A673 (cell line): Measurements from ENCODE around the gene TWNK. TPM values are rescaled to one million over a fixed set of nuclear protein-coding genes. Genes with fewer than 3 reads are reported as not detected.

Source experiments
- BruUV-seq: library from RNA; stranded (reverse); fragments of 400-500 nt; replicated peaks from 2 replicates; lab custom pipeline; 2021; lab: Mats Ljungman, UMichigan
- CTCF ChIA-PET: fragments of 300-600 bp; sonication (Branson Sonifier 250); formaldehyde crosslinking; loops from one replicate; lab custom pipeline; 2022; ENCODE audit warnings: antibody characterized with exemption; lab: Charles Lee
- POLR2A ChIA-PET: fragments of 300-600 bp; sonication (Branson Sonifier 250); formaldehyde crosslinking; loops from one replicate; lab custom pipeline; 2022; ENCODE audit warnings: antibody characterized with exemption; ENCODE audit not compliant: low non-redundant PET; lab: Charles Lee
- DNase-seq: peaks from one replicate; pipeline ENCODE4 v3.0.0-alpha.2; 2015; ENCODE audit warnings: low spot score
- H3K27ac ChIP-seq: fragments of 200-600 bp; sonication (generic); 2 replicates; pipeline ENCODE4 v1.5.1; 2016; ENCODE audit warnings: mixed run types, low read depth, mild to moderate bottlenecking, mixed read lengths, antibody characterized with exemption, low read length; ENCODE audit not compliant: poor library complexity, severe bottlenecking
- H3K27me3 ChIP-seq: fragments of 200-600 bp; sonication (generic); replicated peaks from 2 replicates; pipeline ENCODE4 v1.6.1; 2017; ENCODE audit warnings: mixed run types, low read depth, mild to moderate bottlenecking, mixed read lengths, antibody characterized with exemption, low read length; ENCODE audit not compliant: insufficient read depth, poor library complexity
- H3K36me3 ChIP-seq: fragments of 200-600 bp; sonication (generic); 2 replicates; pipeline ENCODE4 v1.6.1; 2016; ENCODE audit warnings: mixed run types, mild to moderate bottlenecking, mixed read lengths, antibody characterized with exemption, low read length; ENCODE audit not compliant: insufficient read depth, poor library complexity, severe bottlenecking
- H3K4me1 ChIP-seq: fragments of 200-600 bp; sonication (generic); 2 replicates; pipeline ENCODE4 v1.6.1; 2017; ENCODE audit warnings: mixed run types, mild to moderate bottlenecking, mixed read lengths, antibody characterized with exemption, low read length; ENCODE audit not compliant: insufficient read depth, poor library complexity, severe bottlenecking
- H3K4me3 ChIP-seq: fragments of 200-600 bp; sonication (generic); 2 replicates; pipeline ENCODE4 v1.5.1; 2016; ENCODE audit warnings: low read depth, mixed run types, mild to moderate bottlenecking, mixed read lengths, low read length; ENCODE audit not compliant: poor library complexity, severe bottlenecking
- H3K9me3 ChIP-seq: fragments of 200-600 bp; sonication (generic); 2 replicates; pipeline ENCODE4 v1.6.1; 2016; ENCODE audit warnings: mixed run types, low read depth, mild to moderate bottlenecking, mixed read lengths, antibody characterized with exemption, low read length; ENCODE audit not compliant: poor library complexity, severe bottlenecking
- EZH2 ChIP-seq: fragments of 200-600 bp; sonication (generic); IDR thresholded peaks from 2 replicates; pipeline ENCODE4 v1.6.1; 2017; ENCODE audit warnings: borderline replicate concordance, low read depth, mild to moderate bottlenecking, mixed read lengths, antibody characterized with exemption, low read length; ENCODE audit not compliant: poor library complexity, severe bottlenecking
- intact Hi-C: fragments of 100-400 bp; cut with micrococcal nuclease; formaldehyde crosslinking; loops from one replicate; pipeline ENCODE4 v1.10.0; 2022; ENCODE audit not compliant: unreplicated experiment
- total RNA-seq: library from RNA; stranded (reverse); gene quantifications from 2 replicates; pipeline ENCODE4 v1.2.3, GENCODE V29; 2021
- TF ChIP-seq, protein P1 (sequence below): fragments of 300-800, 200-600 bp; sonication (generic); conservative IDR thresholded peaks from 2 replicates; pipeline ENCODE4 v1.5.1; 2017; ENCODE audit warnings: low read depth, mild to moderate bottlenecking, antibody characterized with exemption, low read length, moderate library complexity, mixed read lengths

The TWNK gene
- total RNA-seq, 1 experiment from 2014 or later, result 29.5 TPM

DNA sequence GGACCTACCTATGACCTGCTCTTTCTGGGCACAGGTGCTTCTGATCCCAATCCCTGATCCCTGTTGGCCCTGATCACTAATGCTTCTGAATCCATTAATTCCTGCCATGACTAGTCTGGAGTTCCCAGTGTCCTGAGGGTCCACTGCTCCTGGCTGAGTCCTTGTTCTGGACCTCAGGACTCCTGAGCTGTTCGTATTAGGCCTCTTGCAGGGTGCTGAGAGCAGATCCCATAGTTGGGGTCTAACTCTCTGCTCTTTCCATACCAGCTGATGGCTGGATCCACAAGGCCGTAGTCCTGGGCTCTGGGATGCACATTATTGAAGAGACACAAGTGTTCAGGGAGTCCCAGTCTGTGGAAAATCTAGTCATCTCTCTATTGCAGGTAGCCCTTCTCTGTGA lies 7.0 kb upstream of the TWNK start:
- Histone ChIP-seq H3K9me3 (no peaks in the 10 kb centered on the region), H3K36me3 (peaks cover 6% of the 10 kb centered on the region), H3K27ac (no peak overlapping the region), H3K4me3 (no peak overlapping the region), H3K4me1 (no peaks in the 10 kb centered on the region), H3K27me3 (no peaks in the 10 kb centered on the region)
- intact Hi-C loops, result no loop called here
- BruUV-seq, result no TSS peak
- no peak for DNase-seq
- ChIA-PET POLR2A (interaction anchor here (0.5 kb wide), 1 partner anchor 488 kb away, joined by 17 read pairs; no protein-coding TSS in a partner anchor), CTCF (no interaction called here)
- TF ChIP-seq, protein P1, sequence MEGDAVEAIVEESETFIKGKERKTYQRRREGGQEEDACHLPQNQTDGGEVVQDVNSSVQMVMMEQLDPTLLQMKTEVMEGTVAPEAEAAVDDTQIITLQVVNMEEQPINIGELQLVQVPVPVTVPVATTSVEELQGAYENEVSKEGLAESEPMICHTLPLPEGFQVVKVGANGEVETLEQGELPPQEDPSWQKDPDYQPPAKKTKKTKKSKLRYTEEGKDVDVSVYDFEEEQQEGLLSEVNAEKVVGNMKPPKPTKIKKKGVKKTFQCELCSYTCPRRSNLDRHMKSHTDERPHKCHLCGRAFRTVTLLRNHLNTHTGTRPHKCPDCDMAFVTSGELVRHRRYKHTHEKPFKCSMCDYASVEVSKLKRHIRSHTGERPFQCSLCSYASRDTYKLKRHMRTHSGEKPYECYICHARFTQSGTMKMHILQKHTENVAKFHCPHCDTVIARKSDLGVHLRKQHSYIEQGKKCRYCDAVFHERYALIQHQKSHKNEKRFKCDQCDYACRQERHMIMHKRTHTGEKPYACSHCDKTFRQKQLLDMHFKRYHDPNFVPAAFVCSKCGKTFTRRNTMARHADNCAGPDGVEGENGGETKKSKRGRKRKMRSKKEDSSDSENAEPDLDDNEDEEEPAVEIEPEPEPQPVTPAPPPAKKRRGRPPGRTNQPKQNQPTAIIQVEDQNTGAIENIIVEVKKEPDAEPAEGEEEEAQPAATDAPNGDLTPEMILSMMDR, result no peak
- TF ChIP-seq EZH2, result no peak

DNA sequence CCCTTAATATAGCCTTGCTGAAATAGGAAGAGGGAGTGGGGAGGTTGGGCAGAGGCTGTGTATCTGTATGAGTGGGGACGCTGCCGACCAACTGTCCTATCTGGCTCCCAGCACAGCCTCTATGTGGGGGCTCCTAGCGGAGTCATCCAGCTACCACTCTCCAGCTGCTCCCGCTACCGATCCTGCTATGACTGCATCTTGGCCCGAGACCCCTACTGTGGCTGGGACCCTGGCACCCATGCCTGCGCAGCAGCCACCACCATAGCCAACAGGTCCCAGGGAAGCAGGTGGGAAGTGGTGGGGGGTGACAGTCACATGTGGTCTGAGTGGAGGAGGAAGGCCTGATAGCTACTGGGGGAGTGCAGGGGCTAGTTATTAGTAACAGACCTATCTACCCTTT lies 6.6 kb upstream of the TWNK start:
- H3K4me1 ChIP-seq, result no peaks in the 10 kb centered on the region
- no peak overlapping the region for H3K4me3 ChIP-seq
- POLR2A ChIA-PET, result interaction anchor here (0.5 kb wide), 1 partner anchor 487 kb away, joined by 17 read pairs; no protein-coding TSS in a partner anchor
- intact Hi-C loops, result no loop called here
- DNase-seq, result no peak
- no peak for TF ChIP-seq EZH2
- TF ChIP-seq, protein P1, result no peak
- H3K27ac ChIP-seq, result no peak overlapping the region
- CTCF ChIA-PET, result no interaction called here
- no peaks in the 10 kb centered on the region for H3K27me3 ChIP-seq
- H3K36me3 ChIP-seq, result peaks cover 10% of the 10 kb centered on the region
- H3K9me3 ChIP-seq, result no peaks in the 10 kb centered on the region
- BruUV-seq, result no TSS peak

GRCh38 chr10:100981178-100981772 lies 6.1 kb upstream of the TWNK start:
- Histone ChIP-seq H3K4me1 (peaks cover 5% of the 10 kb centered on the region), H3K36me3 (peaks cover 11% of the 10 kb centered on the region), H3K4me3 (no peak overlapping the region), H3K9me3 (no peaks in the 10 kb centered on the region), H3K27me3 (no peaks in the 10 kb centered on the region), H3K27ac (no peak overlapping the region)
- POLR2A ChIA-PET, result no interaction called here
- BruUV-seq, result no TSS peak
- intact Hi-C loops, result no loop called here
- CTCF ChIA-PET, result no interaction called here
- no peak for DNase-seq
- TF ChIP-seq EZH2, result no peak
- TF ChIP-seq, protein P1, result no peak
